Stimulated activated CD4-positive, alpha-beta T cell treated with anti-CD3 and anti-CD28 coated beads, Interleukin-2, amount 100 ng/mL, for 24 hours (primary cell): Measurements from ENCODE around the gene ZAP70.
A peak's percentile ranks its signal among the peaks of the same experiment; 100 is the strongest.

Source experiments
- DNase-seq, 2 donors: peaks; one replicate each; pipeline ENCODE4 v3.0.0-alpha.2; 2020

Gene ZAP70

DNA sequence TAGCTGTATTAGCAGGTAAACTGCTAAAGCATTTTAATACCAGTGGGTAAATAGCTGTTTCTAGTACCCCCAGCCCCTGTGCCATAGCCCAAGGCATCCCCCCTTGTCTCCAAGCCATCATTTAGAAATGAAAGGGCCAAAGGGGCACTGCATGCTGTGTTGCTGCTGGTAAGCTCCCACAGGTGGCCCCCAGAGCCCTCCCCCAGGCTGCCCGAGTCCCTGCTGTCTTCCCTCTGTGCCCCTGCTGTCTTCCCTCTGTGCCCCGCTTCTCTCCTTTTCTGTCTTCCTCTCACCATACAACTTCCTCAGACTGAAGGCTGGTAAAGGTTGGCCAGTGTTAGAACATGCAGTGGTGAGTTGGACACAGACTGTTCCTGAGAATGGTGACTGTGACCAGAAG is 42.1 kb downstream of the ZAP70 start:
- no peak for DNase-seq

DNA sequence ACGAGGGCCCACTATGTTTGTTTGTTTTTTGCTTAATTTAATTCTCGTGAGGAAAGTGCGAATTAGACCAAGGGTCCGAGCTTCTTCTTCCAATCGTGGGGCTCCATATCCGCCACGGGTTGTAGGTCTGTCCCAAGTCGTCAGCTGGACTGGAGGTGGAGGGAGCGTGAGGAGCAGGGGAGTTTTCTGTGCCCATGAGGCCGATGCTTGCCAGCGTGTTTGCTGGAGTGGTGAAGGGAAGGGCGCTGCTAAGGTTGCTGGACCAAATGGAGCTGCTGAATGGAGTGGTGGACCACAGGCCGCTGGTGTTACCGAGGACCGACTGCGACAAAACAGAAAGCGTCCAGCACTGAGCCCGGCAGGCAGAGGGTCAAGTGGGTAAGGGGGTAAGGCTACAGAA is 43.7 kb downstream of the ZAP70 start:
- DNase-seq = no peak

DNA sequence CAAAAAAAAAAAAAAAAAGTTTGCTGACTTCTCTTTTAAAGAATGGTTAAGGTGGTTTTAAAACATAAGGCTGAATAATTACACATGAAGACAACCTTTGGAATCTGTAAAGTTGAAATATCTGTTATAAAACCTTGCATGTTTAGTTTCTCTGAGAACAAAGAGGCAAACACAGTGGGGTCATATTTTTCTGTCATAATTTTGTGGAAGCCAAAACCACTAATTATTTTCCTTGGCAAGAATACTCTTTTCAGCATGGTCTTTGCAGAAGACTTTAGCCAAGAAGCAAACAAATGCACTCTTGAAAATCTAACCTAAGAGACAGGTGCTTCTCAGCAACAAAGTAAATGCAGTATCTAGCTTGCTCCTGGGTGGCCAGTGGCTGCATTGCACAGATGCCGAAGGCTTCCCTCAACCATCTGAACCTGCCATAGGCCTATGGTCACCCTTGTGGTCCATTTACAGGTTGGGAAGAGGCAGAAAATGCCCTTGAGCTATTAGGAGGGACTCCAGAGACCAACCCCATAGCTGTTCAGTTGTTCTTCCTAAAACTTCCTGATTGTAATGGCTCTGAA is 44.8 kb downstream of the ZAP70 start:
- DNase-seq = no peak

DNA sequence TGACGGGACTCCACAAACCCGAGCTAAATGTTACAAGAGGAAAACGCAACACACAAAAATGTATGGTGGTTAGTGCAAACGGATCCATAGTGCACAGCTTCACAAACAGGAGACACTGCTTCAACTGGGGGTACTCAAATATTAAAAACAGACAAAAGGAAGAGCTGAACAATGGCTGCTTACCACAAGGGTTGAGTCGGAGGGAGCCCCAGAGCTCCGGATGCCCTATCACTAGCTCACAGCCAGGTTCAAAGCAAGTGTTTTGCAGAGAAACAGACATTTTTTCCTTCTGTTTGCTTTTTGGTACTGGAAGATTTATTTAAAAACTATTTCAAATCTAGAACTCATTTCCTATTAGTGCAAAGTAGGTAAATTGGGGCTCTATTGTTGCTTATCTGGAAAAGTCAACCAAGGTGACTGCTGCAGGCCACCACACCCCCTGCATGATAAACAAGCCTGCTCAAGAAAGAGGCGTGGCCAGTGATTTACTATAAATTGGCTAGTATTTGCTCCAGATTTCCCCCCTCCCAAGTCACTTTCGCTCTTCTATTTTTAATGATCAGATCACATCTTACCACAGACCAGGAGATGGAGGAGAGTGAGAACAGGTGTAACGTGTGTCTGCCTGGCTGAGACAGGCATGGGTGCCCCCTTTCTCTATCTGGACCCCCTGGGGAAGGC is 46.5 kb downstream of the ZAP70 start:
- DNase-seq = no peak

DNA sequence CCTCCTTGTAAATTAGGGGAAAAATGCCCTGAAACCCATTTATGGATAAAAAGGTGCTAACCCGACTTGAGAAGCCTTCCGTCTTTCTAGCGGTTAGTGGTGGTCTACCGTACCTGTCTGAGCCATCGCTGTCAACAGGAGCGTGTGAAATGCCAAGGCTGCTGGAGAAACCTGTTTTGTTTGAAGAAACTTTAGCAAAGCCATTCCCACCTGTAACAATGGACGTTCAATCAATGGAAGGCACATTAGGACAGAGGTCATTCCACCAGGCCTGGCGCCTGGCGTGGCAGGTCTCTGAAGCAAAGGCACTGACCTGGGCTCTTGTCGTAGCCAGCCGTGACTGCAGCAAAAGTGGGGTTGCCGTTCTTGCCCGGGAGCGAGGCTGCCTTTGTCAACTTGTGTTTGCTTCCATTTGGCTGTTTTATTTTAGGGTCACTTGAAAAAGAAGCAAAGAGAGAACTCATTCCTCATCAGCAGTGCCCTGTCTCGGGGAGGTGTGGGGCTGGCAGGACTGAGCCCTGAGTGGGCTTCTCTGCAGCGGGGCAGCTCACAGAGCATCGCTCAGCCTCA is 47.2 kb downstream of the ZAP70 start:
- DNase-seq = no peak

DNA sequence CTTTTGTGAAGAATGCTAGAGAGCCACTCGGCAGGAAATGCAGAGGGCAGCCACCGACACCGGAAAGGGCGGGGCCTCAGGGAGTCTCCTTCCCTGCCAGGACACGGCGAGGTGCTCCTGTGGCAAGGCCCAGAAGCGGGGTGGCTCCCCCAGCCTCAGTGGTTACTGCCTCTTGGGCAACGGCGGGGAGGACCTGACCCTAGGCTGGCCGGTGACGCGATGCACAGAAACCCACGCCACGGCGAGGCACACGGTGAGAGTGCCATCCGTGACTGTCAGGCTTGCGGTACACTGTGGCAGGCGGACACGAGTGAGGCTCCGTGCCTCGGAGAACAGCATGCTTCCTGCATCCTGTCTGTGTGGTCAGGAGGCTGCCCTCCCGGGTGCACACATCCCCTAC is 47.8 kb downstream of the ZAP70 start:
- peak; percentile 55 to 67 for DNase-seq

DNA sequence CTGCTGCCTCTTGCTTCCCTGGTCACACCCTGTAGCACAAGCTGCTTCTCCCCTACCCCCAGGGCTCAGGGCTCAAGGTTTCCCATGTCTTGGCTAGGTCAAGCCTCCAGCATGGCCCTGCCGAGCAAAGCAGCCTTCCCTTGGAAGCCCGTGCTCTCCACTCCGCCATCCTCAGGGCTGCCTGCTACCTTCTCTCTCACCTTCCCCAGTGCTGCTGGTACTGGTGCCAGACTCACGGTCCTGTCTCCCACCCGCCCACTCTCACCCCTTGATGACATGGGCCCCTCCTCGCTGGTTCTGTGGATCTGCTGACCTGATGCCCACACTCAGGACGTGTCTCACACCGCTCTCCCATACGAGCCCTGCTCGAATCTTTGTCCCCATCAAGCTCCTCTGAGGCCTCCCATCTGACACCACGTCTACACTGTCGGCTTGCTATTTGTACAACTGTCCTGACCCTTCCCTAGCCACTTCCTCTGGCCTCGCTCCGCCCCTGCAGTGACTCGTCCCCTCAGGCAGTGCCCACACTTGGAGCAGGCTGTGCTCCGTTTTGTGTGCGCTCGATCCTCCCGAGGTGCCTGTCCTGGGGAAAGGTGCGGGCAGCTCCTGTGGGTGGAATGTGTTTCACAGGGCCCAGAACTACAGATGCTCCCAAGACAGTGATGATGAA is 49.9 kb downstream of the ZAP70 start:
- no peak for DNase-seq

DNA sequence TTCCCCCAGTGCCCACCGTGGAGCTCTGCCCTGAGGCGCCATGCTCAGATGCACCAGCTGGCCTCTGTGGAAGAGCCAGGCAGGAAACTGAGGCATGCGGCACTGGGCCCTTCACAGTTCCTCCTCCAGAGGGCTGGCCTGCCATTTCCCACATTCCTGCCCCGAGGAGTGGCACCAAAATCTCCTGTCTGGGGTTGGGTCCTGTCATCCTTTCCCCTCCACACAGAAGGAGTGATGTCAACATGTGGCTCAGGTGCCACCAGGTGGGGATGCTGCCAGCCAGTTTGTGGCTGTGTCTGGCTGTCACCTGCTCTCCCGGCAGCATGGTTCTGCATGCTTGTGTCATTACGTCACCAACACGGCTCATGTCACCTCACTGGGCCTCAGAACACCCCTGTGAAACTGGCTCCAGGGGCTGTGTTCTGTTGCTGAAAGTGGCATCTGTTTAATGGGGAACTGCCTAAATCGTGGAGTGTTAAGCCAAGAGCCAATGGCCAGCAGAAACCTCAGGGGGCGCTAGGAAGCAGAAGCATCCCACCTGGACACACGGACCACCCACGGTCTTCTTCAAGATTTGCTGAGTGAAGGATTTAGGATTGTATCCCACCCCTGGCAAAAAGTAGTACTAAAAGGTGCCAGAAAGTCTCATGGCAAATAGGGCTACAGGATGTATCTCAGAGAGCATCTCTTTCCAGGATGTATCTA is 51.3 kb downstream of the ZAP70 start:
- no peak for DNase-seq

DNA sequence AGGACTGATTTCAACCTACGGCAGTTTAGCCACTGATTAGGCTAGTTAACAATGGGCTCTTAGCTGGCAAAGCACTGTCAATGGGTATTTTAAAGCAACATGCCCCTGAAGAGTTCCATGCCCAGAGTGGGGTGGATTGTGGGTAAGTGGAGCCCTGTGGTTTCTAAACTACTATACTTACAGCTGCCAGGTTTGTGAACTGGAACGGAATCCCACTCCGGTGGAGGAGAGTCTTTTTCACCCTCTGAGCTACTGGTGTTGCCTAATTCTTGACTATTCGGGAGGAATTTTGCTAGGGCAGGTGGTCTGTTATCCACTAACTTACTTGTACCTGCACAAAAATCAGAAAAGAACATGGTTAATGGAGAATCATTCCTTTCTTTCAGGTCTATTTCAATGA is 52.6 kb downstream of the ZAP70 start:
- DNase-seq = no peak

DNA sequence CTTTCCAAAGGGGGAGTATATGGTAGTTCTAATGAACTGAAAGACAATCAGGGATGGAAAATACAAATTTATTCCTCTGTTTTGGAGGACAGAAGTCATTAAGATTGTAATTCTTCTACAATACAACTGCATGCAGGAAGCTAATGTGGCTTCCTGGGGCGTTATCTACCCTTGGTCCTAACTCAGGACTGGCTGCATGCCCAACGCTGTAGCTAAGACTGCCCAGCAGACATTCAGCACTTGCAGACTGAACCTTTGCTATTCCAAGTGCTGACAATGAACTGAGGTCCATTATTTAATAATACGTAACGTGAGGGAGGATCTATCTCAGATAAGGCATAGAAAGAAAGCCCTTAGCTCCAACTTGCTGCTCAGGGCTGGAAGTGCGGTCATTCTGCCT is 53.2 kb downstream of the ZAP70 start:
- no peak for DNase-seq

DNA sequence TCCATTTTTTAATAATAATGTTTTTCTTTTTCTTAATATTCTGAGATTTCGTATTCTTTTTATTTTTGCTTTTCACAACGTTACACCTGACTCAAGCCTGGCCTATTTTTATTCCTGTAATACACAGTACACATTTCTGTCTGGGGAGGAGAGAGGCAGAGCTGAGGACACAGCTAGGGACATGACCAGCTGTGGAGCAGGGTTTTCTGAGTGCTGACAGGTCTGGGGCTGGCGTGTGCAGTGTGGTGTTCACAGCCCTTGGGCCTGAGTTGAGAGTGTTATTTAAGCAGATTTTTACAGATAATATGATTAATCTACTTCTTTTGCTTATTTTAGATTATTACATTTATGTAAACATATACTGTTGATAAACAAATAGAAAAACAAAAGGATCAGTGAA is 55.9 kb downstream of the ZAP70 start:
- no peak for DNase-seq

DNA sequence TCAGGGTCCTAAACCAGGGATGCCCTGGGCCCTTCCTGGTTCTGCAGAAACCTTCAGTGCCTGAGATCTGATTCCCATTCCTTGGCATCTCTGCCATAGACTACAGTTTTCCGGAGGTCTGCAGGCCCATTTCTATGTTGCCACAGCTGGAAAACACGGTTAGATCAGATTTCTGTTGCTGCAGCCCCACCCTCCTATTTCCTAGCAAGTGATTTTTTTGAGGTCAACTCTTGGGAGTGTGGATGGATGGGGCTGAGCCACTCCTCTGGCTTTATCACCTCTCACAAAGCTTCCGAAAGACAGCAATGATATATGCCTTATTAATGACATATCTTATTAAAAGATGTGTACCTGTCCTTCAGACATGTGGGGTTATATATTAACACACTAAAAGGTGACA is 56.3 kb downstream of the ZAP70 start:
- no peak for DNase-seq

DNA sequence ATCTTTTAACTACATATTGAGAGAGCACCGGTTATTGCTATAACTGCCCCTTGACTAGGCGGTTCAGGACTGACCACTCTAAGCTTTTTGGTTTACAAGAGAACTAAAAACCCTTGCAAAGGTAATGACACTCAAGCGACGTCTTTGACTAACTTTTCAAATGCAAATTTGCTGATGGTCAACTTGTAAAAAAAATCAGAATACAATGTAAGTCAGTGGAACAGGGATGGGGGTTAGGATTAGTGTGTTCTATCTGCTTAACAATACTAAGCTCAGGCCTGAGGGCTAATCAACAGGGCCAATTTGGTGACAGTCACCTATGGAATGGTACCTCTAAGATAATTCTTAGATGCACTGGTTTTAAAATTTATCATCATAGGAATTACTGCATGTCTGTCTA is 57.1 kb downstream of the ZAP70 start:
- no peak for DNase-seq

DNA sequence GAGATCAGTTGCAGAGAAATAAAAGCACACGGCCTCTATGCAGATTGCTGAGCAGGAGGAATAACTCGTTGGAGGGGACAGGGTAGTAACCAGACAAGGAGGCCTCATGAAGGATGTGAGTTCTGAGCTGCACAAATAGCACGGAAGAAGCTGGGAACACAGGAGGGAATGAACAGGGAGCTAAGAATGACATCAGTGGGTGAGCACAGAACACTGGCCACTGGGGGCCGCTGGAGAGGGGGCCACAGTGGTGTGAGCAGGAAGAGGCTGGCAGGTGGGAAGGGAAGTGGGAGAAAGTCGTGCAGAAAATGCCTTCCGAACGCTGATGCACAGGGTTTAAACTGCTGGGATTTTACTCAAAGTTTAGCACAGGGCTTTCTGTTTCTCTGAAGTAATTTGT is 61.0 kb downstream of the ZAP70 start:
- peak in 1 of 2 donors; percentile 18 for DNase-seq

DNA sequence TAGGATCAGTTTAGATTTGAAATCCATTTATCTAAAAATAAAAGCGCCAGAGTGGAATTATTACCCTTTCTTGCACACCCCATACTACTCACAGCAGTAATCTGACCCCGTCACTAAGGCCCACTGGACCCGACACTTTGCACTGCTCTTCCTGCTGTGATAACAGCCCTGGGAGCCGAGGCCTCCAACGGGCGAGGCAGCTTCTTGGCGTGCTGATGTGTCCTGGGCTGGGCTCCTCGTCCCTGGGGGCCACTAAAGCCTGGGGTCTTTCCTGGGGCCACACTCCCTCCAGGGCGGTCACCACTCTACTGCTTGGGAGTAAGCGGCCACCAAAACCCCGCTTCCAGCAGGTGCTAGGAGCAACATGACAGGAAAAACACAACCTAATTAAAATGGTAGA is 61.7 kb downstream of the ZAP70 start:
- DNase-seq = no peak

DNA sequence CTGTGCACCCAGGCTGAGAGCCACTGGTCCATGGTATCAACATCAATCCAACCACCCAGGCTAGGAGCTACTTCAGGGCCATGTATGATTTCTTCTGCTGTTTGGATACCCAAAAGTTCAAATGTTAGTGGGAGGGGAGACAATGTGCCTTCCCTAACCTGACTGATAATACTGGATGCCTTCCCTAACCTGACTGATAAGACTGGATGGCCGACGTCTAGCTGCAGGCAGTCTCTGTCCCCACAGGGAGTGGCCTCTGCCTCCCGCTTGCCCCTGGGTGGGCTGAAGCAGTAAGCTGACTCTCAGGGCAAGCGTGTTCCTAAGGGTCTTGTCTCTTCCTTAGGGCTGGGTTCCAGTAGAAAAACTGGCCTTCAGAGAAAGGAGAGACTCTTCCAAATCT is 65.8 kb downstream of the ZAP70 start:
- DNase-seq = no peak

DNA sequence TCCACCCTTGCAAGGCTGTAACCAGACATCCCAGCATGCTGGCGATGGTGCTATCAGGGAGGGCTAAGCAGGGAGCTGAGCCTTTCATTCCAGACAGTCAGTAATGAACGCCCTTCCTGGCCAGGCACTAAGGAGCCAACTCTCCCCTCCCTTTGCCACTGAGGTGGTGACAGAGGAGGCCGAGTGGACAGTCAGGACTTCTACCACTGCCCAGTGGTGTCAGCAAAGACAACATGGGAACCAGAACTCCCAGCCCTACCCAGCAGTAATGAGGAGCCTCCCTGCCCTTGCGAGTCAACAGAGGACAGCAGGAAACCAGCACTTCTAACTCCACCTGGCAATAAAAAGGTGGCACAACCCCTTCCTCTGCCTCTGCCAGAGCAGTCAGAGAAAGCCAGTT is 68.6 kb downstream of the ZAP70 start:
- DNase-seq = no peak

DNA sequence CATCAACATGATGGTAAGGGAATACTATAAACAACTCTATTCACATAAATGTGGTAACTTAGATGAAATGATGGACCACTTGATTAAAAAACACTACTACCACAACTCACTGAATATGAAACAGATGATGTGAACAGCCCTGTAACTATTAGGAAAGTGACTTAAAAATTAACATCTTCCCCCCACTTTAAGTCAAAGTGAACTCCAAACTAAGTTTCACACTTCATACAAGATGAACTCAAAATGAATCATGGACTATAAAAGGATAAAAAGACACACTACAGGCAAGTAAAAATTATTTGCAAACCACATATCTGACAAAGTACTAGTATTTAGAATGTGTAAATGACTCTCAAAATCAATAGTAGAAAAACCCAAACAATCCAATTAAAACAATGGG is 71.6 kb downstream of the ZAP70 start:
- DNase-seq = no peak

DNA sequence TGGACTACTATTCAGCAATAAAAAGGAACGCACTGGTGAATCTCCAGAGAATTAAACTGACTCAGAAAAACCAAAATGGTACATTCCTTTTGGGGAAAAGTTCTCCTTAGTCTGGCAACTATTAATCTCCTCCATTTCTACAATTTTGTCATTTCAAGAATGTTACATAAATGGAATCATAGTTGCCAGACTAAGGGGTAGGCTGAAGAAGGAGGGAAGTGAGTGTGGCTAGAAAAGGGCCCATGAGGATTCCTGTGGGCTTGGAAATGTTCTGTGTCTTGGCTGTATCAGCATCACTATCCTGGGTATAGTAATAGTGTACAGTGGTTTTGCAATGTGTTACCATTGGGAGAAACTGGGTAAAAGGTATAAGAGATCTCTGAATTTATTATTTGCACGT is 72.4 kb downstream of the ZAP70 start:
- no peak for DNase-seq

DNA sequence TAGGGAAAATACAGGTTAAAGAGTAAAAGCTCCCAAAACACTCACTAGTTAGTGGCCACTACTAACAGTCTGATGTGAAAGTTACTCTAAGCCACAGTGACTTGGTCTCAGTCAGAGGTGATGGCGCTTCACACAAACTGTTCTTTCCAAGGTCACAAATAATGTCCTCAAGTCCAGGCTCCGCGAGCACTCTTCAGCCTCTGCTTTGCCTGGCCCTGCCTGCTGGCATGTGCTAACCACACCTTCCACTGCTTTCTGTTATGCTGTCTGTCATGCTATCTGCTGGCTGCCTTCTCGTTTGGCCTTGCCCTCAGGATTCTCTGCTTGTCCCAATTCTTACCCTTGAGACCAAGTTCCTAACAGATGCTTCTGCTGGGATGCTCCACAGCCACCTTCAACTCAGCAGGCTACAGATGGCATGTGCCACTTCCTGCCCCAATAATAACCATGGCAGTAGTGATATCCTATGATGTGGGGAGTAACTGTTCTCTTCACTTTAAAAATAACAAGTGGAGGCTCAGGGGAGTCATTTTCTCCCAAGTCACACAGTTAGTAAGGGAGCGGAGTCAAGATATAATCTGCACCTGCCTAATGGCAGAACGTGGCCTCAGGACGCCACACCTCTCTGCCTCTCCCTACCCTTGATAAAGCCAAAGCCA is 75.7 kb downstream of the ZAP70 start:
- no peak for DNase-seq
